K562 (cell line): Measurements from ENCODE around the gene JMJD1C. TPM values are rescaled to one million over a fixed set of nuclear protein-coding genes. Genes with fewer than 3 reads are reported as not detected.
A peak's percentile ranks its signal among the peaks of the same experiment; 100 is the strongest.

ENCODE experiments used
- ATAC-seq: fragments of 200-7000 bp; cut with Tn5 transposase; 3 replicates; pipeline ENCODE4 v1.9.1; 2020; ENCODE audit warnings: moderate library complexity
- BruUV-seq: library from RNA; stranded (reverse); fragments of 400-500 nt; replicated peaks from 2 replicates; lab custom pipeline; 2021; lab: Mats Ljungman, UMichigan
- CTCF ChIA-PET: fragments of 300-600 bp; formaldehyde crosslinking; extraction: SDS; loops from one replicate; lab custom pipeline; 2021; ENCODE audit warnings: low intra/inter-chr PET ratio; lab: Yijun Ruan, JAX
- POLR2A ChIA-PET: fragments of 300-600, 350-650 bp; sonication (Branson Sonifier 250); formaldehyde crosslinking; extraction: SDS; loops from one replicate; lab custom pipeline; 2021; ENCODE audit warnings: antibody characterized with exemption, inconsistent platforms; lab: Yijun Ruan, JAX
- DNase-seq, 4 experiments: peaks; one replicate each; pipeline versions ENCODE4 v3.0.0 to v3.0.0-alpha.2; 2011 to 2018; ENCODE audit warnings: low spot score in 3 of 4, mixed read lengths in 3 of 4; ENCODE audit errors: extremely low read depth in 1 of 4
- FAIRE-seq: peaks from 2 replicates; lab custom pipeline; 2011; peaks lifted over from hg19 to GRCh38; lab: Jason Lieb, UNC
- H2AFZ ChIP-seq: 2 replicates; pipeline ENCODE4 v1.6.0; 2011; ENCODE audit warnings: low read depth, low read length, control low read depth, inconsistent platforms
- H3K27ac ChIP-seq: fragments of 200-600 bp; 3 replicates; pipeline ENCODE4 v1.8.0; 2011; ENCODE audit warnings: low read depth, mild to moderate bottlenecking, control low read depth, inconsistent platforms, low read length, moderate library complexity, mixed read lengths; ENCODE audit errors: extremely low read depth
- H3K27me3 ChIP-seq, 2 experiments: fragments of 300-600 bp in 1 of 2; 2 replicates in 1 of 2; 3 replicates in 1 of 2; pipeline versions ENCODE4 v1.6.0 to v1.8.0; 2011; ENCODE audit warnings: inconsistent platforms in 2 of 2, low read length in 2 of 2, mild to moderate bottlenecking in 1 of 2, mixed read lengths in 1 of 2, moderate library complexity in 1 of 2; ENCODE audit not compliant: control insufficient read depth in 2 of 2, insufficient read depth in 2 of 2
- H3K36me3 ChIP-seq: fragments of 300-600 bp; 3 replicates; pipeline ENCODE4 v1.8.0; 2011; ENCODE audit warnings: mild to moderate bottlenecking, low read length, inconsistent platforms; ENCODE audit not compliant: control insufficient read depth, insufficient read depth
- H3K4me1 ChIP-seq, 2 experiments: fragments of 200-600 bp in 1 of 2; replicated peaks in 1 of 2; 2 replicates in 1 of 2; 3 replicates in 1 of 2; pipeline versions ENCODE4 v1.5.1 to v1.8.0; 2011; ENCODE audit warnings: inconsistent platforms in 2 of 2, low read length in 2 of 2, mild to moderate bottlenecking in 1 of 2, mixed read lengths in 1 of 2, moderate library complexity in 1 of 2; ENCODE audit not compliant: control insufficient read depth in 2 of 2, insufficient read depth in 2 of 2
- H3K4me2 ChIP-seq: 2 replicates; pipeline ENCODE4 v1.6.1; 2011; ENCODE audit warnings: low read length, control low read depth, inconsistent platforms, mixed read lengths; ENCODE audit not compliant: insufficient read depth
- H3K4me3 ChIP-seq: fragments of 200-600 bp; sonication (generic), shearing (Covaris generic); 2 replicates; pipeline ENCODE4 v1.5.1; 2016; ENCODE audit warnings: control low read depth, inconsistent platforms
- H3K79me2 ChIP-seq: fragments of 200-600 bp; 3 replicates; pipeline ENCODE4 v1.8.0; 2011; ENCODE audit warnings: low read length, inconsistent platforms; ENCODE audit not compliant: control insufficient read depth, insufficient read depth
- H3K9ac ChIP-seq, 2 experiments: 2 replicates each; pipeline versions ENCODE4 v1.6.0 to v1.6.1; 2011; ENCODE audit warnings: low read depth in 2 of 2, low read length in 2 of 2, control low read depth in 1 of 2, inconsistent platforms in 1 of 2, mild to moderate bottlenecking in 1 of 2, mixed read lengths in 1 of 2; ENCODE audit not compliant: insufficient read depth in 1 of 2
- H3K9me1 ChIP-seq: one replicate; pipeline ENCODE4 v1.6.0; 2011; ENCODE audit warnings: inconsistent platforms, mild to moderate bottlenecking, low read length, moderate library complexity; ENCODE audit not compliant: control insufficient read depth, insufficient read depth
- H3K9me3 ChIP-seq: replicated peaks from 2 replicates; pipeline ENCODE4 v1.5.1; 2011; ENCODE audit warnings: low read depth, low read length, inconsistent platforms; ENCODE audit not compliant: control insufficient read depth, insufficient read depth
- H4K20me1 ChIP-seq: replicated peaks from 2 replicates; pipeline ENCODE4 v1.6.1; 2011; ENCODE audit warnings: low read length, inconsistent platforms, mixed read lengths; ENCODE audit not compliant: control insufficient read depth, insufficient read depth
- BCLAF1 ChIP-seq, 2 experiments: fragments of 450-650 bp in 1 of 2; IDR thresholded peaks; 2 replicates each; pipeline ENCODE4 v1.6.1; 2011 to 2017; ENCODE audit warnings: low read depth in 2 of 2, antibody characterized with exemption in 1 of 2, borderline replicate concordance in 1 of 2, low read length in 1 of 2, mild to moderate bottlenecking in 1 of 2, mixed read lengths in 1 of 2; ENCODE audit not compliant: control insufficient read depth in 1 of 2
- CBX5 ChIP-seq: IDR thresholded peaks from 2 replicates; pipeline ENCODE4 v1.6.1; 2014; ENCODE audit warnings: low read depth, borderline replicate concordance
- CHCHD3 ChIP-seq: fragments of 250-450 bp; sonication (Bioruptor Pico); IDR thresholded peaks from 2 replicates; pipeline ENCODE4 v2.1.2; 2022; ENCODE audit warnings: mild to moderate bottlenecking
- EP300 ChIP-seq: IDR thresholded peaks from 2 replicates; pipeline ENCODE4 v1.6.1; 2012; ENCODE audit warnings: low read length, improper control_type of control experiment
- ILF3 ChIP-seq: fragments of 450-650 bp; IDR thresholded peaks from 2 replicates; pipeline ENCODE4 v1.6.1; 2018; ENCODE audit warnings: antibody characterized with exemption, mild to moderate bottlenecking, moderate library complexity, borderline replicate concordance
- MCM3 ChIP-seq: fragments of 450-650 bp; IDR thresholded peaks from 2 replicates; pipeline ENCODE4 v1.6.1; 2016
- MED1 ChIP-seq: sonication (generic); formaldehyde crosslinking; IDR thresholded peaks from 2 replicates; pipeline ENCODE4 v1.8.1; 2023; ENCODE audit warnings: missing genetic modification reagents, borderline replicate concordance
- SFPQ ChIP-seq: fragments of 200-400 bp; formaldehyde crosslinking; IDR thresholded peaks from 2 replicates; pipeline ENCODE4 v1.6.1; 2017; ENCODE audit warnings: mild to moderate bottlenecking, low read depth, low read length, moderate library complexity
- USF1 ChIP-seq: sonication (generic); formaldehyde crosslinking; IDR thresholded peaks from 2 replicates; pipeline ENCODE4 v1.9.0; 2022; ENCODE audit warnings: mild to moderate bottlenecking, missing genetic modification reagents
- ZNF184 ChIP-seq: sonication (generic); formaldehyde crosslinking; IDR thresholded peaks from 2 replicates; pipeline ENCODE4 v1.5.0; 2020; ENCODE audit warnings: missing genetic modification reagents
- ZNF395 ChIP-seq: fragments of 200-800 bp; sonication (Bioruptor generic); IDR thresholded peaks from 2 replicates; pipeline ENCODE4 v1.6.1; 2017; ENCODE audit warnings: missing genetic modification characterization, missing compliant biosample characterization
- ZNF655 ChIP-seq: fragments of 250-450 bp; sonication (Bioruptor Pico); IDR thresholded peaks from 2 replicates; pipeline ENCODE4 v1.5.0; 2021
- WGBS: fragments of 100-300 bp; shearing (Covaris generic); methylation state at CpG from one replicate; pipeline ENCODE4 v1.1.6; 2016; ENCODE audit warnings: low coverage, mixed read lengths; ENCODE audit not compliant: insufficient coverage; ENCODE audit errors: missing lambda C conversion rate; 5-methylcytosine and 5-hydroxymethylcytosine counted together
- in situ Hi-C: fragments of 300-500 bp; cut with MboI; formaldehyde crosslinking; loops from 4 replicates; pipeline ENCODE4 v1.15.0; 2018; ENCODE audit warnings: inconsistent platforms, mixed read lengths
- intact Hi-C: fragments of 100-400 bp; cut with micrococcal nuclease; formaldehyde crosslinking; loops from 2 replicates; pipeline ENCODE4 v1.14.2; 2022
- polyA plus RNA-seq, 8 experiments: library from polyadenylated mRNA; depleted of rRNA in 4 of 8; stranded (reverse) in 5 of 8; unstranded in 3 of 8; fragments of >200 nt; fragmentation: Nextera tagmentation in 2 of 8; fragmentation: Illumina TruSeq in 1 of 8; extraction: Ambion mirVana in 2 of 8; extraction: Trizol in 1 of 8; gene quantifications; 2 replicates each; pipeline versions ENCODE4 v1.2.1 to v1.2.3, GENCODE V29; 2011 to 2014; ENCODE audit warnings: inconsistent platforms in 1 of 8, missing spikeins in 1 of 8
- total RNA-seq, 7 experiments: library from RNA; depleted of rRNA in 6 of 7; stranded (reverse); fragments of >200 nt in 6 of 7; fragmentation: Illumina TruSeq in 2 of 7; extraction: Trizol in 2 of 7; gene quantifications; 2 replicates each; pipeline versions ENCODE4 v1.2.1 to v1.2.3, GENCODE V29; 2011 to 2021; ENCODE audit warnings: low replicate concordance in 1 of 7

JMJD1C gene
- total and polyA plus RNA-seq, 9 of the 15 experiments (the other 6 are each of a cell fraction or from before 2014, with no cell fraction given): 25.3 to 68.0 (median 47.2) TPM

- H3K9me1 ChIP-seq: no peaks in the 10 kb centered on the region
- H3K4me1 ChIP-seq: peaks cover 8 to 9% of the 10 kb centered on the region in 2 experiments; a peak in 3 of 5 replicates
- peak overlapping the region; percentile 88 for H2AFZ ChIP-seq
- intact Hi-C loops (no loop called here), in situ Hi-C loops (no loop called here)
- H4K20me1 ChIP-seq: no peaks in the 10 kb centered on the region; the same call in 1 of the 2 replicates
- ChIA-PET POLR2A (interaction anchor here (0.6 to 5.2 kb wide), 10 partner anchors 9 to 1647 kb away, joined by 3 to 30 read pairs (median 4); no protein-coding TSS in a partner anchor), CTCF (interaction anchor here (0.6 kb wide), 1 partner anchor 100 kb away, joined by 3 read pairs; no protein-coding TSS in a partner anchor)
- no peaks in the 10 kb centered on the region for H3K27me3 ChIP-seq
- peak overlapping the region; percentile 55 for H3K27ac ChIP-seq
- H3K9me3 ChIP-seq: peaks cover 7% of the 10 kb centered on the region
- H3K79me2 ChIP-seq: peaks cover 45% of the 10 kb centered on the region
- FAIRE-seq (peak; percentile 11), DNase-seq (peak in 1 of 4 experiments; percentile 25), ATAC-seq (peak; percentile 1; the same call in 1 of the 3 replicates)
- H3K4me3 ChIP-seq: no peak overlapping the region
- H3K9ac ChIP-seq: no peak overlapping the region
- no TSS peak for BruUV-seq
- WGBS: 48% methylated on average over 6 of the region's 6 CpGs
- H3K4me2 ChIP-seq: peak overlapping the region; percentile 93
- H3K36me3 ChIP-seq: peaks cover under 1% of the 10 kb centered on the region; the same call in 1 of the 3 replicates
- TF ChIP-seq BCLAF1 (IDR thresholded peaks at IDR 0.05; ENCODE audit: borderline replicate concordance in 1 of 2, control insufficient read depth in 1 of 2, low read depth in 2 of 2, low read length in 1 of 2): no peak
- no peak for TF ChIP-seq EP300
- no peak for TF ChIP-seq MED1 (CRISPR knock-in tag)
- TF ChIP-seq SFPQ: no peak
- TF ChIP-seq ZNF655 (CRISPR knock-in tag): no peak
- no peak for TF ChIP-seq MCM3
- TF ChIP-seq ILF3: no peak
- TF ChIP-seq CHCHD3 (CRISPR knock-in tag): no peak
- no peak; the same call in 1 of the 2 replicates for TF ChIP-seq ZNF395 (CRISPR knock-in tag)
- peak; percentile 70; the same call in 1 of the 2 replicates for TF ChIP-seq CBX5
- TF ChIP-seq USF1 (CRISPR knock-in tag): no peak
- TF ChIP-seq ZNF184 (CRISPR knock-in tag): no peak
Observed at GRCh38 chr10:63132651-63133055, 333.1 kb downstream of the JMJD1C start.
